CD4-positive, alpha-beta T cell (primary cell): ENCODE measurements around the gene PRR5L. TPM values are rescaled to one million over a fixed set of nuclear protein-coding genes. Genes with fewer than 3 reads are reported as not detected.

Source experiments
- ATAC-seq: fragments of 200-7000 bp; cut with Tn5 transposase; one replicate; pipeline ENCODE4 v1.10.0; 2022; ENCODE audit warnings: mild to moderate bottlenecking; ENCODE audit not compliant: poor library complexity
- CTCF ChIA-PET: fragments of 350-600 bp; sonication (Branson Sonifier 250); formaldehyde crosslinking; loops from one replicate; lab custom pipeline; 2021; ENCODE audit warnings: antibody characterized with exemption, inconsistent platforms; lab: Charles Lee
- POLR2A ChIA-PET: fragments of 350-600 bp; sonication (Branson Sonifier 250); formaldehyde crosslinking; loops from one replicate; lab custom pipeline; 2021; ENCODE audit warnings: antibody characterized with exemption, inconsistent platforms; lab: Charles Lee
- DNase-seq, 14 experiments: peaks; one replicate each; pipeline ENCODE4 v3.0.0-alpha.2; 2013 to 2020; ENCODE audit warnings: mixed read lengths in 2 of 14
- H3K27ac ChIP-seq, 2 donors: one replicate each; pipeline versions ENCODE4 v1.5.1 to v1.7.0; 2013; ENCODE audit warnings: low read length in 2 of 2, low read depth in 1 of 2, mild to moderate bottlenecking in 1 of 2
- H3K27me3 ChIP-seq, 2 experiments: 1 replicate in 1 of 2; 2 replicates in 1 of 2; pipeline versions ENCODE4 v1.6.1 to v1.7.0; 2013; ENCODE audit warnings: low read length in 2 of 2, control low read depth in 1 of 2, mild to moderate bottlenecking in 1 of 2, moderate library complexity in 1 of 2; ENCODE audit not compliant: insufficient read depth in 2 of 2, control insufficient read depth in 1 of 2
- H3K36me3 ChIP-seq: one replicate; pipeline ENCODE4 v1.6.1; 2013; ENCODE audit warnings: low read length, control low read depth; ENCODE audit not compliant: insufficient read depth
- H3K4me1 ChIP-seq: one replicate; pipeline ENCODE4 v1.6.1; 2013; ENCODE audit warnings: low read length, control low read depth; ENCODE audit not compliant: insufficient read depth
- H3K4me3 ChIP-seq: one replicate; pipeline ENCODE4 v1.5.1; 2013; ENCODE audit warnings: mild to moderate bottlenecking, low read length, moderate library complexity
- H3K9me3 ChIP-seq, 2 experiments: 1 replicate in 1 of 2; 2 replicates in 1 of 2; pipeline versions ENCODE4 v1.6.1 to v1.7.0; 2013; ENCODE audit warnings: low read length in 2 of 2, mild to moderate bottlenecking in 2 of 2, control low read depth in 1 of 2, moderate library complexity in 1 of 2; ENCODE audit not compliant: control insufficient read depth in 1 of 2, insufficient read depth in 1 of 2
- H3K27ac Mint-ChIP-seq: one replicate; pipeline ENCODE4 v1.8.0; 2020; ENCODE audit warnings: mixed read lengths
- H3K27me3 Mint-ChIP-seq: one replicate; pipeline ENCODE4 v1.8.0; 2021; ENCODE audit warnings: mixed read lengths
- H3K36me3 Mint-ChIP-seq: one replicate; pipeline ENCODE4 v1.8.0; 2021; ENCODE audit warnings: low read depth, mixed read lengths
- H3K4me1 Mint-ChIP-seq: one replicate; pipeline ENCODE4 v1.8.0; 2021; ENCODE audit warnings: low read depth, mixed read lengths
- H3K4me3 Mint-ChIP-seq: one replicate; pipeline ENCODE4 v1.8.0; 2020; ENCODE audit warnings: mild to moderate bottlenecking, mixed read lengths
- H3K9me3 Mint-ChIP-seq: one replicate; pipeline ENCODE4 v1.8.0; 2020; ENCODE audit warnings: mixed read lengths
- CTCF ChIP-seq: fragments of 200-600 bp; IDR thresholded peaks from one replicate; pipeline ENCODE4 v1.8.0; 2022; ENCODE audit warnings: antibody characterized with exemption, mild to moderate bottlenecking
- intact Hi-C, 2 experiments: fragments of 100-400 bp; cut with DNase I in 1 of 2; cut with micrococcal nuclease in 1 of 2; formaldehyde crosslinking; loops; one replicate each; pipeline versions ENCODE4 v1.15.1 to v1.9.0; 2023 to 2025; cut with DNase I, micrococcal nuclease
- total RNA-seq, 174 experiments: library from RNA in 2 of 174; stranded (reverse) in 2 of 174; gene quantifications; one replicate each; pipeline ENCODE4 v1.2.3 and lab custom pipeline; 2021 to 2026

Gene PRR5L
- total RNA-seq, 2 experiments from 2014 or later = 5.4 to 7.6 TPM

GRCh38 chr11:36381015-36381360, 84.9 kb downstream of the PRR5L start:
- Histone ChIP-seq H3K4me1 (peaks cover 50% of the 10 kb centered on the region), H3K9me3 (peaks cover 0 to 4% of the 10 kb centered on the region in 2 experiments), H3K36me3 (peaks cover 9% of the 10 kb centered on the region), H3K4me3 (peak overlapping the region; percentile 78), H3K27me3 (peaks cover 7 to 28% of the 10 kb centered on the region in 2 experiments), H3K27ac (no peak overlapping the region)
- no peak for ATAC-seq
- H3K4me1 Mint-ChIP-seq = peaks cover 40% of the 10 kb centered on the region
- CTCF ChIA-PET = interaction anchor here (0.8 to 1.3 kb wide), 3 partner anchors 13 to 51 kb away, joined by 3 to 9 read pairs (median 3); no protein-coding TSS in a partner anchor
- intact Hi-C loops = no loop called here
- no peaks in the 10 kb centered on the region for H3K36me3 Mint-ChIP-seq
- H3K27me3 Mint-ChIP-seq = peaks cover 34% of the 10 kb centered on the region
- H3K4me3 Mint-ChIP-seq = peak overlapping the region; percentile 45
- DNase-seq = peak in 2 of 14 experiments; percentile 26 to 62
- no peaks in the 10 kb centered on the region for H3K9me3 Mint-ChIP-seq
- TF ChIP-seq CTCF = no peak
- POLR2A ChIA-PET = interaction anchor here (0.8 to 1.7 kb wide), 5 partner anchors 18 to 40 kb away, joined by 3 to 6 read pairs (median 3); no protein-coding TSS in a partner anchor
- H3K27ac Mint-ChIP-seq = peak overlapping the region; percentile 2

GRCh38 chr11:36383195-36383594, 87.1 kb downstream of the PRR5L start:
- peaks cover 24% of the 10 kb centered on the region for H3K27me3 Mint-ChIP-seq
- no peaks in the 10 kb centered on the region for H3K9me3 Mint-ChIP-seq
- TF ChIP-seq CTCF = no peak
- H3K4me1 ChIP-seq = peaks cover 33% of the 10 kb centered on the region
- H3K36me3 Mint-ChIP-seq = no peaks in the 10 kb centered on the region
- H3K27me3 ChIP-seq = peaks cover 0 to 7% of the 10 kb centered on the region in 2 experiments
- H3K9me3 ChIP-seq = no peaks in the 10 kb centered on the region
- no peak overlapping the region for H3K27ac Mint-ChIP-seq
- no peak overlapping the region for H3K27ac ChIP-seq
- peaks cover 9% of the 10 kb centered on the region for H3K36me3 ChIP-seq
- intact Hi-C loops = no loop called here
- POLR2A ChIA-PET = no interaction called here
- no peak overlapping the region for H3K4me3 Mint-ChIP-seq
- peaks cover 28% of the 10 kb centered on the region for H3K4me1 Mint-ChIP-seq
- H3K4me3 ChIP-seq = no peak overlapping the region
- CTCF ChIA-PET = interaction anchor here (0.7 to 0.8 kb wide), 2 partner anchors 30 to 49 kb away, joined by 3 read pairs; no protein-coding TSS in a partner anchor
- DNase-seq = no peak
- ATAC-seq = no peak

GRCh38 chr11:36385121-36385970, 89.3 kb downstream of the PRR5L start:
- peak overlapping the region; percentile 47 for H3K4me3 Mint-ChIP-seq
- no peaks in the 10 kb centered on the region for H3K9me3 Mint-ChIP-seq
- DNase-seq (peak in 4 of 14 experiments; percentile 24 to 52 (median 41)), ATAC-seq (peak; percentile 74)
- H3K4me1 Mint-ChIP-seq = peaks cover 7% of the 10 kb centered on the region
- H3K36me3 Mint-ChIP-seq = no peaks in the 10 kb centered on the region
- peak overlapping the region; percentile 63 for H3K27ac Mint-ChIP-seq
- no peaks in the 10 kb centered on the region for H3K9me3 ChIP-seq
- H3K36me3 ChIP-seq = peaks cover 9% of the 10 kb centered on the region
- ChIA-PET POLR2A (interaction anchor here (1.2 kb wide), 1 partner anchor 35 kb away, joined by 4 read pairs; no protein-coding TSS in a partner anchor), CTCF (interaction anchor here (1.0 to 2.7 kb wide), 4 partner anchors 8 to 93 kb away, joined by 4 to 11 read pairs (median 4); no protein-coding TSS in a partner anchor)
- H3K4me3 ChIP-seq = no peak overlapping the region
- H3K27me3 Mint-ChIP-seq = peaks cover 2% of the 10 kb centered on the region
- H3K27me3 ChIP-seq = no peaks in the 10 kb centered on the region
- intact Hi-C loops = no loop called here
- no peak for TF ChIP-seq CTCF
- peak overlapping the region in 1 of 2 donors; percentile 34 for H3K27ac ChIP-seq
- H3K4me1 ChIP-seq = peaks cover 25% of the 10 kb centered on the region
